ENCODE measurements around the gene C2CD3. TPM values are rescaled to one million over a fixed set of nuclear protein-coding genes. Genes with fewer than 3 reads are reported as not detected.

The C2CD3 gene
- polyA plus RNA-seq, 1 donor from 2014 or later, result 7.5 TPM

GRCh38 chr11:74033046-74033445, 137.8 kb downstream of the C2CD3 start:
- H3K27me3 Mint-ChIP-seq, result no peaks in the 10 kb centered on the region
- H3K9me3 Mint-ChIP-seq, result no peaks in the 10 kb centered on the region
- H3K4me3 Mint-ChIP-seq, result no peak overlapping the region
- H3K27ac Mint-ChIP-seq, result peak overlapping the region in 1 of 3 donors; percentile 7
- H3K36me3 Mint-ChIP-seq, result peaks cover 9% of the 10 kb centered on the region
- peaks cover 0 to 15% (median 13%) of the 10 kb centered on the region in 3 donors for H3K4me1 Mint-ChIP-seq

- H3K9me3 Mint-ChIP-seq, result no peaks in the 10 kb centered on the region
- peaks cover 0 to 17% (median 10%) of the 10 kb centered on the region in 3 donors for H3K4me1 Mint-ChIP-seq
- H3K27me3 Mint-ChIP-seq, result no peaks in the 10 kb centered on the region
- peaks cover 6% of the 10 kb centered on the region for H3K36me3 Mint-ChIP-seq
- peak overlapping the region in 1 of 3 donors; percentile 68 for H3K27ac Mint-ChIP-seq
- H3K4me3 Mint-ChIP-seq, result no peak overlapping the region
These were observed 139.8 kb downstream of the C2CD3 start for GRCh38 chr11:74030723-74031676.

- H3K9me3 Mint-ChIP-seq, result no peaks in the 10 kb centered on the region
- peak overlapping the region in 1 of 4 donors; percentile 29 for H3K4me3 Mint-ChIP-seq
- no peak overlapping the region for H3K27ac Mint-ChIP-seq
- H3K36me3 Mint-ChIP-seq, result peaks cover 4% of the 10 kb centered on the region
- H3K27me3 Mint-ChIP-seq, result no peaks in the 10 kb centered on the region
- H3K4me1 Mint-ChIP-seq, result peaks cover 10 to 20% (median 13%) of the 10 kb centered on the region in 3 donors
These were observed 145.2 kb downstream of the C2CD3 start for GRCh38 chr11:74025467-74026166.

GRCh38 chr11:74024261-74025029, 146.4 kb downstream of the C2CD3 start:
- Mint-ChIP-seq H3K4me3 (no peak overlapping the region), H3K36me3 (peaks cover 4% of the 10 kb centered on the region), H3K27ac (no peak overlapping the region), H3K4me1 (peaks cover 10 to 20% (median 13%) of the 10 kb centered on the region in 3 donors), H3K27me3 (no peaks in the 10 kb centered on the region), H3K9me3 (no peaks in the 10 kb centered on the region)

DNA sequence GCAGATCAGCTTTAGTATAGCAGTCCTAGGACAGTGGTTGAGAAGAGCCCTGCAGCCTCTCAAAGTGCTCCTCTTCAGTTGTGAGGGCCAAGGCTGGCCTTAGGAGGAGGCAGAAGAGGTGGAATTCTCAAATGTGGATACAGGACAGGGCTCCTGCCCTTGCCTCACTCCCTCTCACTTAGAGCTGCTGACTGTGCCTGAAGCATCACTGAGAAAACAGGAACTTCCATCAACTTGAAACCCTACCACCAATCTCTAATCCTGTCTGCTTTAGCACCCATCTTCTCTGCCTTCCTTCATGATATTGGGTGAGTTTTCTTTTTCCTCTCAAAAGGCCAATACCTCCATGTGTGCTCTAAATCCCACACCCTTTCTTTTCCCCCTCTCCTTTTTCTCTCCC, 147.5 kb downstream of the C2CD3 start:
- Mint-ChIP-seq H3K27me3 (no peaks in the 10 kb centered on the region), H3K27ac (peak overlapping the region; percentile 23 to 73 (median 55)), H3K4me3 (peak overlapping the region in 1 of 4 donors; percentile 63), H3K36me3 (peaks cover 4% of the 10 kb centered on the region), H3K4me1 (peaks cover 10 to 20% (median 13%) of the 10 kb centered on the region in 3 donors), H3K9me3 (no peaks in the 10 kb centered on the region)

DNA sequence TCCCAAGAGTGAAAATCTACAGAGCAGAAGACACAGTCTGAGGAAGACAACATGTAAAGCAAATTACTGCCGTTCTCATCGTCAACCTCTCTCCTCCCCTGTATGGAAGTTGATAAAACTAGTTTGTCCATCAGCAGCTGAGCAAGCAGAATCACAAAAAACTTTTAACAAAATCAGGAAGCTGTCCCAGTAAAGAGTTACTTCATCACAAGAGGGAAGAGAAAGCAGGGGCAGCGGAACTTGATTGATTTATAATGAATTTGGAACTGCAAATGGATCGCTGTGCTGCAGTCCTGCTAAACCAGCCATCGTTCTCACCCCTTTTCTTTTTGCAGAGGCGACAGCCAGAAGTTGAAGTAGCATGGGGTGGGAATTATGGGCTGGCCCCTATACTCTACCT, 148.3 kb downstream of the C2CD3 start:
- no peaks in the 10 kb centered on the region for H3K9me3 Mint-ChIP-seq
- no peak overlapping the region for H3K4me3 Mint-ChIP-seq
- H3K4me1 Mint-ChIP-seq, result peaks cover 10 to 20% (median 13%) of the 10 kb centered on the region in 3 donors
- peaks cover 4% of the 10 kb centered on the region for H3K36me3 Mint-ChIP-seq
- H3K27me3 Mint-ChIP-seq, result no peaks in the 10 kb centered on the region
- peak overlapping the region in 1 of 3 donors; percentile 23 for H3K27ac Mint-ChIP-seq

- no peaks in the 10 kb centered on the region for H3K27me3 Mint-ChIP-seq
- no peak overlapping the region for H3K27ac Mint-ChIP-seq
- H3K4me1 Mint-ChIP-seq, result peaks cover 13 to 20% (median 13%) of the 10 kb centered on the region in 3 donors
- no peak overlapping the region for H3K4me3 Mint-ChIP-seq
- H3K9me3 Mint-ChIP-seq, result no peaks in the 10 kb centered on the region
- H3K36me3 Mint-ChIP-seq, result peaks cover 6% of the 10 kb centered on the region
These were observed 148.8 kb downstream of the C2CD3 start for GRCh38 chr11:74021998-74022397.

DNA sequence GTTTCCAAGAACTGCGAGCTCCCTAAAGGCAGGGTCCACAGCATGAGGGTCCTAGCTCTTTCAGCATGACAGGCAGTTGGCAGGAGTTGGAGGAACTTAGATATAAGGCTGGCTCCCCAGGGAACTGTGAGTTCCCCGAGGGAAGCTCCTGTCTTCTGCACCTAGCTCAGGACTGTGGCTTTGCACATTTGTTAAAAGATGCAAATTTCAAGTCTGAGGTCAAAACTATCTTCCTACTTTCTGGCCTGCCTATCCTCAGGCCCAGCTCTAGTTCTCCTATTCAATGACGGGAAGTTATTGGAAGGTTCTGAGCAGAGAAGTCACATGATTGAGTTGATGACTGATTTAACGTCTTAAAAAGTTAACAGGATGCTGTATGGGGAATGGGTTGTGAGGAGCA, 150.3 kb downstream of the C2CD3 start:
- no peaks in the 10 kb centered on the region for H3K27me3 Mint-ChIP-seq
- H3K9me3 Mint-ChIP-seq, result no peaks in the 10 kb centered on the region

GRCh38 chr11:74019860-74020259, 150.9 kb downstream of the C2CD3 start:
- peaks cover 22 to 29% (median 24%) of the 10 kb centered on the region in 3 donors for H3K4me1 Mint-ChIP-seq
- no peaks in the 10 kb centered on the region for H3K27me3 Mint-ChIP-seq
- H3K9me3 Mint-ChIP-seq, result no peaks in the 10 kb centered on the region
- no peak overlapping the region for H3K4me3 Mint-ChIP-seq
- peaks cover 15% of the 10 kb centered on the region for H3K36me3 Mint-ChIP-seq
- H3K27ac Mint-ChIP-seq, result no peak overlapping the region

More for the DNA sequence above, 150.3 kb downstream of the C2CD3 start:
- Mint-ChIP-seq H3K4me3 (no peak overlapping the region), H3K4me1 (peaks cover 17 to 22% (median 19%) of the 10 kb centered on the region in 3 donors), H3K36me3 (peaks cover 17% of the 10 kb centered on the region), H3K27ac (no peak overlapping the region)

DNA sequence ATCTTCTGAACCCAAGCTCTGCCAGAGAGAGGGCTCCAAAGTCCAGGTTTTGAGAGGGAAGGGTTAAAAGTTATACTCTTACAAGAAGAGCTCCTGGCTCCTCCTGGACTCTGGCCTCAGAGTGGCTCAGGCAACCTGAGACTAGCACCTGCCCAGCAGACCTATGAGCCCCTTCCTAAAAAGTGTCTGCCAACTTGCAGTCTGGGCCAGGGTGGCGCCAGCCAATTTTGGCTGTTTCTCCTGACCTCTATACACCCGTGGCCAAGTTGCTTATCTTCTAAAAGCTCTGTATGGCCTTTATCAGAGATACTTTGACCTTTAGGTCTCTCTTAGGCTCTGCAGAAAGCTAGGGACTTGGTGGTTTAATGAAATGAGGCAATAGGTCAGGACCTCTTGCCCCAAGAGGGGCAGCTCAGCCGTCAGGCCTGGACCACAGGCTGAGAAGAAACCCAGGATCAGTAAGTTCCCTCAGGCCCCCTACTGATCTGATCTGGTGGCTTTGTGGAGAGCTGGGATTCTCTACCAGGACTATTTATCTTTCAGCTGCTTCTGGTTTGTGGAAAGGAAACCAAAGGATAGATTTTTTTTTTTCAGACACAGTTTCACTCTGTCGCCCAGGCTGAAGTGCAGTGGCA, 151.6 kb downstream of the C2CD3 start:
- H3K27ac Mint-ChIP-seq, result peak overlapping the region; percentile 19 to 76 (median 40)

DNA sequence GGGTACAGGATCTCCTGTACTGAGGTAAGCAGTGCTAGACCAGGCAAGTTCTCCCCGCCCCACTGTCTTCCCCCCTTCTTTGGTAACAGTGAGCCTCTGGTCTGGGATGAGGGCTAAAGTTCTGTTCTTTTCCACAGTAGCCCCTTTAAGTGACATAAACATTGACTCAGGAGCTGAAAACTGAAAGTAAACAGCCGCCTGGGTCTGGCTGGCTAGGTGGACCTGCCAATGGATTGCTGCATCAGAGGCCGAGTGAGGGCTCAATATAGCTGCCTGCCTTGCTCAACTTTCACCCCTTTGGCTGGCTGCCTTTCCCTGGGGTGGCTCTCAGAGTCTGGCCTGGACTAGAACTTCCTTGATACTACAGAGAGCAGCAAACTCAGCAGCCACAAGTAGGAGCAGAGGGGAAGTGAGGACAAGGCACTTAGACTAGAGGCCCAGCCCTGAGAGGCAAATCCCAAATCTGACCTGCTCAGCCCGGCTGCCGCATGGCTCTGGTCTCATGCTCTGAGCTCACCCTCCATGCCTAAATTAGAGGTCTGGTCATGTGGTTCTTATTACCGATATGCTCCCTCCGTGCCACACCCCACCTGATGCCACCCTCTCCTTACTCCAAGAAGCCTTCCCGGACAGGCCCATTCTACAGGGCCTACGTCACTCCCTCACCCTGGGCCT, 152.3 kb downstream of the C2CD3 start:
- Mint-ChIP-seq H3K27ac (peak overlapping the region; percentile 19 to 40 (median 39)), H3K9me3 (no peaks in the 10 kb centered on the region), H3K36me3 (peaks cover 13% of the 10 kb centered on the region), H3K27me3 (no peaks in the 10 kb centered on the region), H3K4me3 (no peak overlapping the region), H3K4me1 (peaks cover 26 to 32% (median 26%) of the 10 kb centered on the region in 3 donors)

More for the DNA sequence above, 151.6 kb downstream of the C2CD3 start:
- Mint-ChIP-seq H3K36me3 (peaks cover 15% of the 10 kb centered on the region), H3K4me3 (no peak overlapping the region), H3K9me3 (no peaks in the 10 kb centered on the region), H3K27me3 (no peaks in the 10 kb centered on the region), H3K4me1 (peaks cover 27 to 34% (median 28%) of the 10 kb centered on the region in 3 donors)

DNA sequence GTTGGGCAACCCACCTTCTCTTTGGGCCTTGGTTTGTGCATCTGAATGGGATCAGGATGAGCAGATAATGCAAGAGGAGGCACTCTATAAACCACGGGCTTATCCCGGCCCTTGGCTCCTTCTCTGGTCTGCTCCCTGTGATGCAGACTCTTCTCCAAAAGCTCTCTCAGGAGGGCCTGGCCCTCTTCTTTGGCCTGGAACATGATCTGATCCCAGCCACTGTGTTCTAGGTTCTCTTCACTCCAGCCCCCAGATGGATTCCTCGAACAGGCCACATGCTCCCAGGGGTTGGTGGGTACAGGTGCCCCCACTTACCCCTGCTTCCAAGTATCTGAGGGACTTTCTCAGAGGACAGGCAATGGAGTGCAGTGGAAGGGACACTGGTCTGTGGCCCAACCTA, 153.2 kb downstream of the C2CD3 start:
- Mint-ChIP-seq H3K36me3 (peaks cover 13% of the 10 kb centered on the region), H3K27ac (peak overlapping the region in 1 of 3 donors; percentile 13), H3K4me3 (no peak overlapping the region), H3K27me3 (no peaks in the 10 kb centered on the region), H3K9me3 (no peaks in the 10 kb centered on the region), H3K4me1 (peaks cover 21 to 30% (median 30%) of the 10 kb centered on the region in 3 donors)

- Mint-ChIP-seq H3K4me3 (peak overlapping the region in 1 of 4 donors; percentile 90), H3K9me3 (no peaks in the 10 kb centered on the region), H3K36me3 (peaks cover 13% of the 10 kb centered on the region), H3K27ac (no peak overlapping the region), H3K4me1 (peaks cover 31 to 43% (median 43%) of the 10 kb centered on the region in 3 donors), H3K27me3 (no peaks in the 10 kb centered on the region)
These were observed 154.7 kb downstream of the C2CD3 start for GRCh38 chr11:74015919-74016684.

All from IgD-negative memory B cell (primary cell).